ENCODE data around the gene PTHLH.

PTHLH gene

GRCh38 chr12:27974735-27975221, 2.2 kb upstream of the PTHLH start:
- peaks cover 87% of the 10 kb centered on the region for H3K27me3 ChIP-seq (ENCODE audit: insufficient read depth, low read length)
- WGBS, result 2% methylated on average over 26 of the region's 26 CpGs
- peak overlapping the region; percentile 56 for H3K4me3 ChIP-seq (ENCODE audit: low read length)

GRCh38 chr12:27973487-27973890, 956 bp upstream of the PTHLH start:
- Histone ChIP-seq H3K9me3 (ENCODE audit: insufficient read depth, low read depth, low read length) (no peaks in the 10 kb centered on the region), H3K4me1 (ENCODE audit: insufficient read depth, low read length) (peaks cover 44% of the 10 kb centered on the region), H3K36me3 (ENCODE audit: insufficient read depth, low read length) (no peaks in the 10 kb centered on the region), H3K4me3 (ENCODE audit: low read length) (no peak overlapping the region), H3K27me3 (ENCODE audit: insufficient read depth, low read length) (peaks cover 98% of the 10 kb centered on the region), H3K9ac (ENCODE audit: low read depth, low read length) (no peak overlapping the region), H3K27ac (ENCODE audit: low read depth, low read length) (no peak overlapping the region)
- 57% methylated on average over 4 of the region's 4 CpGs for WGBS

More at GRCh38 chr12:27974735-27975221, 2.2 kb upstream of the PTHLH start:
- Histone ChIP-seq H3K4me1 (ENCODE audit: insufficient read depth, low read length) (peaks cover 36% of the 10 kb centered on the region), H3K9ac (ENCODE audit: low read depth, low read length) (no peak overlapping the region), H3K36me3 (ENCODE audit: insufficient read depth, low read length) (no peaks in the 10 kb centered on the region), H3K9me3 (ENCODE audit: insufficient read depth, low read depth, low read length) (no peaks in the 10 kb centered on the region), H3K27ac (ENCODE audit: low read depth, low read length) (no peak overlapping the region)

- H3K9ac ChIP-seq (ENCODE audit: low read depth, low read length), result no peak overlapping the region
- H3K27ac ChIP-seq (ENCODE audit: low read depth, low read length), result no peak overlapping the region
- peaks cover 99% of the 10 kb centered on the region for H3K27me3 ChIP-seq (ENCODE audit: insufficient read depth, low read length)
- H3K36me3 ChIP-seq (ENCODE audit: insufficient read depth, low read length), result no peaks in the 10 kb centered on the region
- H3K4me1 ChIP-seq (ENCODE audit: insufficient read depth, low read length), result peaks cover 58% of the 10 kb centered on the region
- H3K9me3 ChIP-seq (ENCODE audit: insufficient read depth, low read depth, low read length), result no peaks in the 10 kb centered on the region
- 14% methylated on average over 4 of the region's 7 CpGs for WGBS
- H3K4me3 ChIP-seq (ENCODE audit: low read length), result peak overlapping the region; percentile 58
Measured at GRCh38 chr12:27971606-27972005, 927 bp downstream of the PTHLH start.

- peak overlapping the region; percentile 58 for H3K4me3 ChIP-seq (ENCODE audit: low read length)
- 2% methylated on average over 11 of the region's 11 CpGs for WGBS
- peaks cover 61% of the 10 kb centered on the region for H3K4me1 ChIP-seq (ENCODE audit: insufficient read depth, low read length)
- H3K36me3 ChIP-seq (ENCODE audit: insufficient read depth, low read length), result no peaks in the 10 kb centered on the region
- no peak overlapping the region for H3K9ac ChIP-seq (ENCODE audit: low read depth, low read length)
- H3K9me3 ChIP-seq (ENCODE audit: insufficient read depth, low read depth, low read length), result no peaks in the 10 kb centered on the region
- peaks cover 99% of the 10 kb centered on the region for H3K27me3 ChIP-seq (ENCODE audit: insufficient read depth, low read length)
- no peak overlapping the region for H3K27ac ChIP-seq (ENCODE audit: low read depth, low read length)
Measured at GRCh38 chr12:27971121-27971489, 1.4 kb downstream of the PTHLH start.

GRCh38 chr12:27970401-27971120, 2.0 kb downstream of the PTHLH start:
- H3K4me1 ChIP-seq (ENCODE audit: insufficient read depth, low read length), result peaks cover 64% of the 10 kb centered on the region
- H3K9ac ChIP-seq (ENCODE audit: low read depth, low read length), result no peak overlapping the region
- WGBS, result under 1% methylated on average over 68 of the region's 69 CpGs
- no peaks in the 10 kb centered on the region for H3K9me3 ChIP-seq (ENCODE audit: insufficient read depth, low read depth, low read length)
- no peak overlapping the region for H3K27ac ChIP-seq (ENCODE audit: low read depth, low read length)
- H3K27me3 ChIP-seq (ENCODE audit: insufficient read depth, low read length), result peaks cover 96% of the 10 kb centered on the region
- H3K36me3 ChIP-seq (ENCODE audit: insufficient read depth, low read length), result no peaks in the 10 kb centered on the region
- peak overlapping the region; percentile 58 for H3K4me3 ChIP-seq (ENCODE audit: low read length)

- no peaks in the 10 kb centered on the region for H3K36me3 ChIP-seq (ENCODE audit: insufficient read depth, low read length)
- no peak overlapping the region for H3K9ac ChIP-seq (ENCODE audit: low read depth, low read length)
- H3K27me3 ChIP-seq (ENCODE audit: insufficient read depth, low read length), result peaks cover 94% of the 10 kb centered on the region
- peaks cover 71% of the 10 kb centered on the region for H3K4me1 ChIP-seq (ENCODE audit: insufficient read depth, low read length)
- under 1% methylated on average over 54 of the region's 55 CpGs for WGBS
- H3K9me3 ChIP-seq (ENCODE audit: insufficient read depth, low read depth, low read length), result no peaks in the 10 kb centered on the region
- H3K27ac ChIP-seq (ENCODE audit: low read depth, low read length), result no peak overlapping the region
- H3K4me3 ChIP-seq (ENCODE audit: low read length), result peak overlapping the region; percentile 58
Measured at GRCh38 chr12:27969624-27970400, 2.7 kb downstream of the PTHLH start.

GRCh38 chr12:27968972-27969623, 3.4 kb downstream of the PTHLH start:
- WGBS, result 2% methylated on average over 38 of the region's 38 CpGs
- Histone ChIP-seq H3K27ac (ENCODE audit: low read depth, low read length) (no peak overlapping the region), H3K36me3 (ENCODE audit: insufficient read depth, low read length) (no peaks in the 10 kb centered on the region), H3K9me3 (ENCODE audit: insufficient read depth, low read depth, low read length) (no peaks in the 10 kb centered on the region), H3K4me3 (ENCODE audit: low read length) (peak overlapping the region; percentile 58), H3K9ac (ENCODE audit: low read depth, low read length) (no peak overlapping the region), H3K4me1 (ENCODE audit: insufficient read depth, low read length) (peaks cover 70% of the 10 kb centered on the region), H3K27me3 (ENCODE audit: insufficient read depth, low read length) (peaks cover 88% of the 10 kb centered on the region)

GRCh38 chr12:27967551-27968054, 4.9 kb downstream of the PTHLH start:
- no peak overlapping the region for H3K4me3 ChIP-seq (ENCODE audit: low read length)
- H3K27me3 ChIP-seq (ENCODE audit: insufficient read depth, low read length), result peaks cover 74% of the 10 kb centered on the region
- WGBS, result 92% methylated on average over 2 of the region's 2 CpGs
- no peak overlapping the region for H3K9ac ChIP-seq (ENCODE audit: low read depth, low read length)
- no peaks in the 10 kb centered on the region for H3K36me3 ChIP-seq (ENCODE audit: insufficient read depth, low read length)
- no peaks in the 10 kb centered on the region for H3K9me3 ChIP-seq (ENCODE audit: insufficient read depth, low read depth, low read length)
- no peak overlapping the region for H3K27ac ChIP-seq (ENCODE audit: low read depth, low read length)
- peaks cover 60% of the 10 kb centered on the region for H3K4me1 ChIP-seq (ENCODE audit: insufficient read depth, low read length)

- peaks cover 66% of the 10 kb centered on the region for H3K27me3 ChIP-seq (ENCODE audit: insufficient read depth, low read length)
- 76% methylated on average over 2 of the region's 2 CpGs for WGBS
Measured at GRCh38 chr12:27966870-27967269, 5.7 kb downstream of the PTHLH start.

GRCh38 chr12:27965966-27966365, 6.6 kb downstream of the PTHLH start:
- Histone ChIP-seq H3K27ac (ENCODE audit: low read depth, low read length) (no peak overlapping the region), H3K4me3 (ENCODE audit: low read length) (no peak overlapping the region), H3K9me3 (ENCODE audit: insufficient read depth, low read depth, low read length) (no peaks in the 10 kb centered on the region), H3K4me1 (ENCODE audit: insufficient read depth, low read length) (peaks cover 45% of the 10 kb centered on the region), H3K27me3 (ENCODE audit: insufficient read depth, low read length) (peaks cover 57% of the 10 kb centered on the region), H3K36me3 (ENCODE audit: insufficient read depth, low read length) (no peaks in the 10 kb centered on the region), H3K9ac (ENCODE audit: low read depth, low read length) (no peak overlapping the region)
- 81% methylated on average over 2 of the region's 2 CpGs for WGBS

More at GRCh38 chr12:27966870-27967269, 5.7 kb downstream of the PTHLH start:
- Histone ChIP-seq H3K4me3 (ENCODE audit: low read length) (no peak overlapping the region), H3K4me1 (ENCODE audit: insufficient read depth, low read length) (peaks cover 53% of the 10 kb centered on the region), H3K9me3 (ENCODE audit: insufficient read depth, low read depth, low read length) (no peaks in the 10 kb centered on the region), H3K36me3 (ENCODE audit: insufficient read depth, low read length) (no peaks in the 10 kb centered on the region), H3K9ac (ENCODE audit: low read depth, low read length) (no peak overlapping the region), H3K27ac (ENCODE audit: low read depth, low read length) (no peak overlapping the region)

- no peak overlapping the region for H3K4me3 ChIP-seq (ENCODE audit: low read length)
- peaks cover 45% of the 10 kb centered on the region for H3K4me1 ChIP-seq (ENCODE audit: insufficient read depth, low read length)
- peaks cover 52% of the 10 kb centered on the region for H3K27me3 ChIP-seq (ENCODE audit: insufficient read depth, low read length)
- no peaks in the 10 kb centered on the region for H3K9me3 ChIP-seq (ENCODE audit: insufficient read depth, low read depth, low read length)
- WGBS, result no CpG with 5 or more reads among the region's 1 CpG
- H3K27ac ChIP-seq (ENCODE audit: low read depth, low read length), result no peak overlapping the region
- H3K36me3 ChIP-seq (ENCODE audit: insufficient read depth, low read length), result no peaks in the 10 kb centered on the region
- no peak overlapping the region for H3K9ac ChIP-seq (ENCODE audit: low read depth, low read length)
Measured at GRCh38 chr12:27965411-27965810, 7.1 kb downstream of the PTHLH start.
